HepG2 (cell line): Measurements from ENCODE around the gene MYOM1. TPM values are rescaled to one million over a fixed set of nuclear protein-coding genes. Genes with fewer than 3 reads are reported as not detected.

Source experiments
- ATM ChIP-seq: fragments of 450-650 bp; IDR thresholded peaks from 2 replicates; pipeline ENCODE4 v1.7.1; 2017; ENCODE audit warnings: mild to moderate bottlenecking, borderline replicate concordance
- BCL6 ChIP-seq: IDR thresholded peaks from 2 replicates; pipeline ENCODE4 v1.6.1; 2016; ENCODE audit warnings: missing genetic modification reagents, missing compliant biosample characterization
- EP300 ChIP-seq, 3 experiments: sonication (generic) in 1 of 3; formaldehyde crosslinking in 1 of 3; IDR thresholded peaks; 2 replicates each; pipeline versions ENCODE4 v1.5.1 to v1.6.1; 2011 to 2020; ENCODE audit warnings: low read depth in 2 of 3, low read length in 2 of 3, borderline replicate concordance in 1 of 3, improper control_type of control experiment in 1 of 3, mild to moderate bottlenecking in 1 of 3, missing genetic modification reagents in 1 of 3, moderate library complexity in 1 of 3
- FOSL1 ChIP-seq: sonication (generic); formaldehyde crosslinking; IDR thresholded peaks from 2 replicates; pipeline ENCODE4 v1.9.0; 2021; ENCODE audit warnings: missing genetic modification reagents, borderline replicate concordance
- FOSL2 ChIP-seq: sonication (generic); formaldehyde crosslinking; IDR thresholded peaks from 2 replicates; pipeline ENCODE4 v1.4.0; 2020; ENCODE audit warnings: missing genetic modification reagents
- FOXO1 ChIP-seq: sonication (generic); formaldehyde crosslinking; IDR thresholded peaks from 2 replicates; pipeline ENCODE4 v1.4.0; 2020; ENCODE audit warnings: missing genetic modification reagents
- FOXP1 ChIP-seq, 2 experiments: fragments of 450-650 bp in 1 of 2; IDR thresholded peaks; 2 replicates each; pipeline ENCODE4 v1.6.1; 2017 to 2018; ENCODE audit warnings: antibody characterized with exemption in 1 of 2
- IRF2 ChIP-seq: IDR thresholded peaks from 2 replicates; pipeline ENCODE4 v1.6.1; 2018; ENCODE audit warnings: missing genetic modification reagents, missing compliant biosample characterization
- MIER3 ChIP-seq: IDR thresholded peaks from 2 replicates; pipeline ENCODE4 v1.6.1; 2016; ENCODE audit warnings: missing compliant biosample characterization, borderline replicate concordance
- NCOA2 ChIP-seq: sonication (generic); formaldehyde crosslinking; IDR thresholded peaks from 2 replicates; pipeline ENCODE4 v1.8.0; 2022; ENCODE audit warnings: inconsistent platforms
- NFYC ChIP-seq: IDR thresholded peaks from 2 replicates; pipeline ENCODE4 v1.6.1; 2016; ENCODE audit warnings: missing genetic modification reagents, missing compliant biosample characterization
- PHF5A ChIP-seq: IDR thresholded peaks from one replicate; pipeline ENCODE4 v1.6.1; 2018; ENCODE audit warnings: low read depth, missing genetic modification reagents; ENCODE audit not compliant: unreplicated experiment
- SOX6 ChIP-seq, 2 experiments: fragments of 450-650 bp in 1 of 2; sonication (generic) in 1 of 2; formaldehyde crosslinking in 1 of 2; IDR thresholded peaks; 2 replicates each; pipeline versions ENCODE4 v1.4.0 to v1.6.1; 2017 to 2020; ENCODE audit warnings: antibody characterized with exemption in 1 of 2, mild to moderate bottlenecking in 1 of 2, missing genetic modification reagents in 1 of 2
- TEAD3 ChIP-seq: optimal IDR thresholded peaks from 2 replicates; pipeline ENCODE3; 2016; ENCODE audit warnings: borderline replicate concordance
- ZBTB20 ChIP-seq: sonication (generic); formaldehyde crosslinking; IDR thresholded peaks from 2 replicates; pipeline ENCODE4 v1.8.1; 2023; ENCODE audit warnings: missing genetic modification reagents, low read depth, mild to moderate bottlenecking, borderline replicate concordance
- ZFX ChIP-seq: sonication (generic); formaldehyde crosslinking; IDR thresholded peaks from 2 replicates; pipeline ENCODE4 v1.4.0; 2020; ENCODE audit warnings: mild to moderate bottlenecking, low read depth, missing genetic modification reagents, moderate library complexity
- ZNF331 ChIP-seq: sonication (generic); formaldehyde crosslinking; IDR thresholded peaks from 2 replicates; pipeline ENCODE4 v1.4.0; 2020; ENCODE audit warnings: missing genetic modification reagents
- ZNF367 ChIP-seq: sonication (generic); formaldehyde crosslinking; IDR thresholded peaks from 2 replicates; pipeline ENCODE4 v1.4.0; 2020; ENCODE audit warnings: missing genetic modification reagents, borderline replicate concordance
- ZNF570 ChIP-seq: sonication (generic); formaldehyde crosslinking; IDR thresholded peaks from 2 replicates; pipeline ENCODE4 v1.4.0; 2020; ENCODE audit warnings: mild to moderate bottlenecking, missing genetic modification reagents, borderline replicate concordance
- ZNF644 ChIP-seq: IDR thresholded peaks from 2 replicates; pipeline ENCODE4 v1.6.1; 2016; ENCODE audit warnings: low read depth
- ZNF766 ChIP-seq: sonication (generic); formaldehyde crosslinking; IDR thresholded peaks from 2 replicates; pipeline ENCODE4 v1.5.0; 2020; ENCODE audit warnings: missing genetic modification reagents, borderline replicate concordance
- ZNF792 ChIP-seq: IDR thresholded peaks from 2 replicates; pipeline ENCODE4 v1.6.1; 2016
- ZNF878 ChIP-seq: sonication (generic); formaldehyde crosslinking; IDR thresholded peaks from 2 replicates; pipeline ENCODE4 v1.8.1; 2023; ENCODE audit warnings: mild to moderate bottlenecking, missing genetic modification reagents, moderate library complexity
- ZSCAN12 ChIP-seq: sonication (generic); formaldehyde crosslinking; IDR thresholded peaks from 2 replicates; pipeline ENCODE4 v1.9.0; 2021; ENCODE audit warnings: mild to moderate bottlenecking, missing genetic modification reagents
- polyA plus RNA-seq, 8 experiments: library from polyadenylated mRNA; depleted of rRNA in 3 of 8; stranded (reverse) in 7 of 8; unstranded in 1 of 8; fragments of >200 nt; fragmentation: Illumina TruSeq in 4 of 8; extraction: Trizol in 4 of 8; gene quantifications; 2 replicates each; pipeline versions ENCODE4 v1.2.1 to v1.2.3, GENCODE V29; 2011 to 2016; ENCODE audit warnings: low read depth in 4 of 8, missing spikeins in 1 of 8, mixed read lengths in 1 of 8; ENCODE audit not compliant: insufficient read depth in 1 of 8
- total RNA-seq, 5 experiments: library from RNA; depleted of rRNA; stranded (reverse); fragments of >200 nt; fragmentation: Illumina TruSeq; extraction: Trizol; gene quantifications; 2 replicates each; pipeline ENCODE4 v1.2.3, GENCODE V29; 2016; ENCODE audit warnings: low read depth in 1 of 5
- TF ChIP-seq, protein P1 (sequence below): IDR thresholded peaks from 2 replicates; pipeline ENCODE4 v1.6.1; 2016
- TF ChIP-seq, protein P2 (sequence below): sonication (generic); formaldehyde crosslinking; IDR thresholded peaks from 2 replicates; pipeline ENCODE4 v1.5.0; 2020; ENCODE audit warnings: mild to moderate bottlenecking, missing genetic modification reagents
- TF ChIP-seq, protein P3 (sequence below): sonication (generic); formaldehyde crosslinking; IDR thresholded peaks from 2 replicates; pipeline ENCODE4 v1.4.0; 2020; ENCODE audit warnings: missing genetic modification reagents

MYOM1 gene
- total and polyA plus RNA-seq, 2 of the 13 experiments (the other 11 are each of a cell fraction or from before 2014, with no cell fraction given), result 0.46 to 0.98 TPM

DNA sequence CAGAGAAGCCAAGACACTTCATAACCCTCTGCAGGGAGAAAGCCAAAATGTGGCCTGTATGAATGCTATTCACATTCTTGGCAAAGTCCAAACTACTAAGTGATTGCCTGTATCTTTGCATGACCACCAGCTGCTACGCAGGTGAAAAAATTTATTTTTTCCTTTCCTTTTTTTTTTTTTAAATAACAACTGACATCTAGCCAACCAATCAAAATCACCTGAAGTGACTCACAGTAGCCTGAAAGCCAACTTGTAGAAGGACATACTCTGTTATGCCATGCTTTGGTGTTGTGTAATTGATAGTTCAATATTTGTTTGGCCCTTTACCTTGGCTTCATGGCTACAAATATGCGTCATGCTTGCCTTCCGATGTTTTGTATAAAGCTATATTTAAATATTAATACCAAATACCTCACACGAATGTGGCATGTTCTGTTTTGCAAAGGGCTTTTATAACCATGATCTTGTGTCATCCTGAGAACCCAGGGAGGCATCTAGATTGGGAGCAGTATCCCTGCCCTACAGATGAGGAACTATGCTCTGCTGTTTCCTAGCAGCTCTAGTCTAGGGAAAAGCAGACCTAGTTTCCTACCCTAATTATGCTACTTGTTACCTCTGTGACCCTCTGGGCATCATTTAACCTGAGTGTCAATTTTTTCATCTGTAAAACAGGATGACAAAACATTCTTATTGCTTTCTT, 102.1 kb downstream of the MYOM1 start (continued):
- TF ChIP-seq MIER3 (CRISPR knock-in tag) (peak; percentile 89; the same call in 1 of the 2 replicates), ZBTB20 (CRISPR knock-in tag) (peak; percentile 53; the same call in 1 of the 2 replicates), FOSL1 (CRISPR knock-in tag) (peak; percentile 53; the same call in 1 of the 2 replicates), ZNF644 (CRISPR knock-in tag) (peak; percentile 62), NFYC (CRISPR knock-in tag) (peak; percentile 79), ATM (peak; percentile 98; the same call in 1 of the 2 replicates), ZNF766 (no peak), ZNF792 (CRISPR knock-in tag) (0 out of 2 replicates have a peak, but pooled peaks have one; percentile 44), FOSL2 (CRISPR knock-in tag) (peak; percentile 93), BCL6 (peak; percentile 86), FOXP1 (IDR thresholded peaks at IDR 0.05) (no peak), FOXP1 (CRISPR knock-in tag; IDR thresholded peaks at IDR 0.05) (peak; percentile 87), TEAD3 (CRISPR knock-in tag) (peak; percentile 82), SOX6 (IDR thresholded peaks at IDR 0.05) (no peak), SOX6 (CRISPR knock-in tag; IDR thresholded peaks at IDR 0.05) (peak; percentile 61), IRF2 (CRISPR knock-in tag) (peak; percentile 15; the same call in 1 of the 2 replicates), ZNF331 (peak; percentile 38; the same call in 1 of the 2 replicates), ZNF878 (CRISPR knock-in tag) (peak; percentile 45; the same call in 1 of the 2 replicates), PHF5A (peak; percentile 72), EP300 (IDR thresholded peaks at IDR 0.05; ENCODE audit: low read depth in 2 of 2, low read length in 2 of 2) (peak; percentile 63 to 94; a peak in 3 of 4 replicates), EP300 (CRISPR knock-in tag; IDR thresholded peaks at IDR 0.05; ENCODE audit: borderline replicate concordance) (peak; percentile 73; the same call in 1 of the 2 replicates), ZFX (peak; percentile 26; the same call in 1 of the 2 replicates), ZNF367 (CRISPR knock-in tag) (no peak), NCOA2 (CRISPR knock-in tag) (peak; percentile 94), ZSCAN12 (CRISPR knock-in tag) (no peak), ZNF570 (CRISPR knock-in tag) (no peak), FOXO1 (CRISPR knock-in tag) (peak; percentile 63; the same call in 1 of the 2 replicates)
- TF ChIP-seq, protein P1, sequence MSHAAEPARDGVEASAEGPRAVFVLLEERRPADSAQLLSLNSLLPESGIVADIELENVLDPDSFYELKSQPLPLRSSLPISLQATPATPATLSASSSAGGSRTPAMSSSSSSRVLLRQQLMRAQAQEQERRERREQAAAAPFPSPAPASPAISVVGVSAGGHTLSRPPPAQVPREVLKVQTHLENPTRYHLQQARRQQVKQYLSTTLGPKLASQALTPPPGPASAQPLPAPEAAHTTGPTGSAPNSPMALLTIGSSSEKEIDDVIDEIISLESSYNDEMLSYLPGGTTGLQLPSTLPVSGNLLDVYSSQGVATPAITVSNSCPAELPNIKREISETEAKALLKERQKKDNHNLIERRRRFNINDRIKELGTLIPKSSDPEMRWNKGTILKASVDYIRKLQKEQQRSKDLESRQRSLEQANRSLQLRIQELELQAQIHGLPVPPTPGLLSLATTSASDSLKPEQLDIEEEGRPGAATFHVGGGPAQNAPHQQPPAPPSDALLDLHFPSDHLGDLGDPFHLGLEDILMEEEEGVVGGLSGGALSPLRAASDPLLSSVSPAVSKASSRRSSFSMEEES (CRISPR knock-in tag), result peak; percentile 50
- TF ChIP-seq, protein P2, sequence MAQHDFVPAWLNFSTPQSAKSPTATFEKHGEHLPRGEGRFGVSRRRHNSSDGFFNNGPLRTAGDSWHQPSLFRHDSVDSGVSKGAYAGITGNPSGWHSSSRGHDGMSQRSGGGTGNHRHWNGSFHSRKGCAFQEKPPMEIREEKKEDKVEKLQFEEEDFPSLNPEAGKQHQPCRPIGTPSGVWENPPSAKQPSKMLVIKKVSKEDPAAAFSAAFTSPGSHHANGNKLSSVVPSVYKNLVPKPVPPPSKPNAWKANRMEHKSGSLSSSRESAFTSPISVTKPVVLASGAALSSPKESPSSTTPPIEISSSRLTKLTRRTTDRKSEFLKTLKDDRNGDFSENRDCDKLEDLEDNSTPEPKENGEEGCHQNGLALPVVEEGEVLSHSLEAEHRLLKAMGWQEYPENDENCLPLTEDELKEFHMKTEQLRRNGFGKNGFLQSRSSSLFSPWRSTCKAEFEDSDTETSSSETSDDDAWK, result no peak
- TF ChIP-seq, protein P3, sequence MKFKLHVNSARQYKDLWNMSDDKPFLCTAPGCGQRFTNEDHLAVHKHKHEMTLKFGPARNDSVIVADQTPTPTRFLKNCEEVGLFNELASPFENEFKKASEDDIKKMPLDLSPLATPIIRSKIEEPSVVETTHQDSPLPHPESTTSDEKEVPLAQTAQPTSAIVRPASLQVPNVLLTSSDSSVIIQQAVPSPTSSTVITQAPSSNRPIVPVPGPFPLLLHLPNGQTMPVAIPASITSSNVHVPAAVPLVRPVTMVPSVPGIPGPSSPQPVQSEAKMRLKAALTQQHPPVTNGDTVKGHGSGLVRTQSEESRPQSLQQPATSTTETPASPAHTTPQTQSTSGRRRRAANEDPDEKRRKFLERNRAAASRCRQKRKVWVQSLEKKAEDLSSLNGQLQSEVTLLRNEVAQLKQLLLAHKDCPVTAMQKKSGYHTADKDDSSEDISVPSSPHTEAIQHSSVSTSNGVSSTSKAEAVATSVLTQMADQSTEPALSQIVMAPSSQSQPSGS, result peak; percentile 87; the same call in 1 of the 2 replicates
